Breast epithelium (tissue), 4 donors: Measurements from ENCODE around the gene ORM2. TPM values are rescaled to one million over a fixed set of nuclear protein-coding genes. Genes with fewer than 3 reads are reported as not detected.
A peak's percentile ranks its signal among the peaks of the same experiment; 100 is the strongest.

Source experiments
- DNase-seq, 2 donors: peaks; one replicate each; pipeline ENCODE4 v3.0.0-alpha.2; 2019; ENCODE audit warnings: low spot score in 2 of 2
- H3K27ac ChIP-seq, 2 donors: fragments of 200-600 bp; sonication (generic) in 1 of 2; one replicate each; pipeline ENCODE4 v1.5.1; 2016 to 2019; ENCODE audit warnings: mild to moderate bottlenecking in 1 of 2
- H3K27me3 ChIP-seq, 2 donors: fragments of 200-600 bp; sonication (generic) in 1 of 2; one replicate each; pipeline versions ENCODE4 v1.5.1 to v1.6.0; 2017 to 2019; ENCODE audit warnings: control low read depth in 1 of 2, mild to moderate bottlenecking in 1 of 2
- H3K36me3 ChIP-seq: fragments of 200-600 bp; one replicate; pipeline ENCODE4 v1.5.1; 2019
- H3K4me1 ChIP-seq, 2 donors: fragments of 200-600 bp; sonication (generic); one replicate each; pipeline ENCODE4 v1.5.1; 2016 to 2019; ENCODE audit warnings: control low read depth in 1 of 2
- H3K4me3 ChIP-seq, 3 donors: fragments of 200-600 bp; sonication (generic); 1 replicate in 2 of 3; 2 replicates in 1 of 3; pipeline ENCODE4 v1.5.1; 2016 to 2019; ENCODE audit warnings: mild to moderate bottlenecking in 3 of 3, moderate library complexity in 2 of 3
- H3K9me3 ChIP-seq, 2 donors: fragments of 200-600 bp; sonication (generic) in 1 of 2; one replicate each; pipeline ENCODE4 v1.5.1; 2016 to 2019; ENCODE audit warnings: control low read depth in 1 of 2
- POLR2A ChIP-seq: fragments of 450-650 bp; IDR thresholded peaks from one replicate; pipeline ENCODE4 v1.6.1; 2016; ENCODE audit warnings: antibody characterized with exemption, mild to moderate bottlenecking, moderate library complexity
- POLR2AphosphoS5 ChIP-seq, 3 donors: sonication (generic); formaldehyde crosslinking; IDR thresholded peaks; one replicate each; pipeline ENCODE4 v1.6.1; 2017; ENCODE audit warnings: antibody characterized with exemption in 3 of 3
- intact Hi-C: fragments of 100-400 bp; cut with DNase I; formaldehyde crosslinking; loops from one replicate; pipeline ENCODE4 v1.15.1; 2023; ENCODE audit warnings: low total_unique reads
- total RNA-seq, 3 donors: library from RNA; depleted of rRNA; stranded (reverse); fragments of >200 nt; gene quantifications; one replicate each; pipeline ENCODE4 v1.1.0, GENCODE V29; 2016
- TF ChIP-seq, protein P1 (sequence below), 3 donors: fragments of 450-650 bp; IDR thresholded peaks; one replicate each; pipeline ENCODE4 v1.5.1; 2016 to 2017; ENCODE audit warnings: antibody characterized with exemption in 3 of 3, mild to moderate bottlenecking in 3 of 3, moderate library complexity in 3 of 3

Gene ORM2
- total RNA-seq, 3 donors from 2014 or later = 1.6 to 2.9 TPM; not detected in 1

DNA sequence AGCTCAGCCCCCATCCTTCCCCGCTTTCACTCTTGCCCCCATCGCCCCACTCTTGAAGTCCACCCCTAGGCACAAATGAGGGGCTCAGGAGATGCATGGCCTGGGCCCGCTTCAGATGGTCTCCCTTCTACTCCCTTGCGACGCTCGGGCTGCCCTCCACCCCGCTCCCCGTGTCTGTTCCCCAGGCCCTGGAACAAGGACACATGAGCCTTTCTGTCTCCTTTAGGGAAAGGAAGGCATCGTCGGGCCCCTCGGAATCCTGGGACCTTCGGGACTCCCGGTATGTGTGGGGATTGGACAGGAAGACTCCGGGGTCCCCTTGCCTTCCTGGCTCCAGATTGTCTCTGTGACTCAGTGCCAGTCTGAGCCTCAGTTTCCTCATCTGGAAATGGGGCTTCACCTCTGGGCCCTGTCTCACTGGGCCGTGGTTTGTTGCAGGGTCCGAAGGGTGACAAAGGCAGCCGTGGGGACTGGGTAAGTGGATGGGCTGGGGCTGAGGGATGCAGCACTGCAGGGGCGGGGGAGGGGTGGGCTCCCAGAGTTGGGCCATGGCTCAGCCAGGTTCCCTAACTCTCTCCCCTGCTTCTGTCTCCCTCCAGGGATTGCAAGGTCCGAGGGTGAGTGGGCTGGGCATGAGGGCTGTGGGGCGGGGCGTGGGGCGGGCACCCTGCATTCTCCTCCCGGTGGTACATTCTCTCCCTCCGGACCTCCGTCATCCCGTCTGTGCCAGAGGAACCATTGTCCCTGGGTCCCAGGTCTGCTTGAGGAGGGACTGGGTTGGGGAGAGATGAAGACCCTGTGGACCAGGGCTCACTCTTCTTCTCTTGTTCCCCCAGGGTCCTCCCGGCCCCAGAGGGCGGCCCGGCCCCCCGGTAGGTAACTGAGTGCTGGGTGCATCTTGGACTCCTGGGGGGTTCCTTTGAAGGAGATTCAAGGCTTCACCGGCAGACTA lies 28.5 kb upstream of the ORM2 start:
- Histone ChIP-seq H3K4me3 (no peak overlapping the region), H3K9me3 (no peaks in the 10 kb centered on the region), H3K27me3 (no peaks in the 10 kb centered on the region), H3K4me1 (no peaks in the 10 kb centered on the region), H3K27ac (no peak overlapping the region), H3K36me3 (no peaks in the 10 kb centered on the region)
- peak in 1 of 2 donors; percentile 35 for DNase-seq
- intact Hi-C loops = no loop called here
- TF ChIP-seq POLR2AphosphoS5 (IDR thresholded peaks at IDR 0.05) (no peak), POLR2A (no peak)
- TF ChIP-seq, protein P1, sequence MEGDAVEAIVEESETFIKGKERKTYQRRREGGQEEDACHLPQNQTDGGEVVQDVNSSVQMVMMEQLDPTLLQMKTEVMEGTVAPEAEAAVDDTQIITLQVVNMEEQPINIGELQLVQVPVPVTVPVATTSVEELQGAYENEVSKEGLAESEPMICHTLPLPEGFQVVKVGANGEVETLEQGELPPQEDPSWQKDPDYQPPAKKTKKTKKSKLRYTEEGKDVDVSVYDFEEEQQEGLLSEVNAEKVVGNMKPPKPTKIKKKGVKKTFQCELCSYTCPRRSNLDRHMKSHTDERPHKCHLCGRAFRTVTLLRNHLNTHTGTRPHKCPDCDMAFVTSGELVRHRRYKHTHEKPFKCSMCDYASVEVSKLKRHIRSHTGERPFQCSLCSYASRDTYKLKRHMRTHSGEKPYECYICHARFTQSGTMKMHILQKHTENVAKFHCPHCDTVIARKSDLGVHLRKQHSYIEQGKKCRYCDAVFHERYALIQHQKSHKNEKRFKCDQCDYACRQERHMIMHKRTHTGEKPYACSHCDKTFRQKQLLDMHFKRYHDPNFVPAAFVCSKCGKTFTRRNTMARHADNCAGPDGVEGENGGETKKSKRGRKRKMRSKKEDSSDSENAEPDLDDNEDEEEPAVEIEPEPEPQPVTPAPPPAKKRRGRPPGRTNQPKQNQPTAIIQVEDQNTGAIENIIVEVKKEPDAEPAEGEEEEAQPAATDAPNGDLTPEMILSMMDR (IDR thresholded peaks at IDR 0.05) = no peak

DNA sequence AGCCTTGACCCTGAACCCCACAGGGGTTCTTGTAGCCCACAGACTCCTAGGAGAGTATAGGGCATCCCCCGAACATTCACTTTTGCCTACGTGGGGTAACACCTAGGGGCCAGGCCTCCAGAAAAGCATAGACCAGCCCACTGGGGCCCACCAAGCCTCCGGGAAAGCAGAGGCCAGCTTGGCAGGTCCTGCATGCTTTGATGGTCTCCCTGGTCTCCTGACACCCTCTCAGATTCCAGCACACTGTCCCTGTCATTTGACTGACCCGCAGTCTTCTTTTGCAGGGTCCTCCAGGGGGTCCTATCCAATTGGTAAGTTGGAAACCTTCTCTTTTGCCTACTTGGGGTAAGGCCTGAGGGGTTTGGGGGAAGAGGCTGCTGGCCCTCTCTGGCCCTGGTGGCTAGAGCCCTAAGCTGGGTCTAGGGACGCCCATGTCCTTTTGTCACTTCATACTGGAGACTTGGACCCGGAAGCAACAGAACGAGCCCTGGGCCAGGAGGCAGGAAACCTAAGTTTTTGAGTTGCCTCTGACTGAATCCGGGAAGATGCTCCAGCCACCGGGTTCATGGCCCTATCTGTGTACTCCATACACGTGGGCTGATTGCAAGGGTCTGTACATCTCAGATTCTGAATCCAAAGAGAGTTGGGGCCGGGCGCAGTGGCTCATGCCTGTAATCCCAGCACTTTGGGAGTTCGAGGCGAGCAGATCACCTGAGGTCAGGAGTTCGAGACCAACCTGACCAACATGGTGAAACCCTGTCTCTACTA lies 27.7 kb upstream of the ORM2 start:
- no peak for TF ChIP-seq POLR2A
- no peak for TF ChIP-seq POLR2AphosphoS5 (IDR thresholded peaks at IDR 0.05)
- TF ChIP-seq, protein P1 (IDR thresholded peaks at IDR 0.05) = no peak
- Histone ChIP-seq H3K36me3 (no peaks in the 10 kb centered on the region), H3K4me1 (no peaks in the 10 kb centered on the region), H3K9me3 (no peaks in the 10 kb centered on the region), H3K27ac (no peak overlapping the region), H3K27me3 (no peaks in the 10 kb centered on the region), H3K4me3 (no peak overlapping the region)
- peak in 1 of 2 donors; percentile 48 for DNase-seq
- intact Hi-C loops = no loop called here

DNA sequence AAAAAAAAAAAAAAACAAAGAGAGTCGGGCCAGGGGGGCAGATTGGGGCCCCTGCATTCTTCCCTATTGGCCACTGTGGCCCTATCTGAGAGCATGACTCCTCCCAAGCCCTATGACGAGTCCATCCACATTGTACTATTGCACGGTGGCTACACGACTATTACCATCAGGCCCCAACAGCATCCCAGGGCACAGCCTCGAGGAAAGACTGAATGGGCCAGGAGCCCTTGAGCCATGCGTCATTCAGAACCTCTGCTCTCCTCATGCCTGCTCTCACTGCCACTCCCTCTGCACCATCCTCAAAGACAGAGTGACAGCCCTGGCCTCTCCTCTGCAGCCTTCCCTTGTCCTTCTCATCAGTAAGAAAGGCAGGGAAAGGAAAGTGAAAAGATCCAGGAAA lies 26.9 kb upstream of the ORM2 start:
- intact Hi-C loops = no loop called here
- no peaks in the 10 kb centered on the region for H3K9me3 ChIP-seq
- H3K4me3 ChIP-seq = no peak overlapping the region
- DNase-seq = no peak
- H3K27me3 ChIP-seq = no peaks in the 10 kb centered on the region
- no peak for TF ChIP-seq POLR2A
- no peak for TF ChIP-seq POLR2AphosphoS5 (IDR thresholded peaks at IDR 0.05)
- TF ChIP-seq, protein P1 (IDR thresholded peaks at IDR 0.05) = no peak
- H3K36me3 ChIP-seq = no peaks in the 10 kb centered on the region
- H3K4me1 ChIP-seq = no peaks in the 10 kb centered on the region
- no peak overlapping the region for H3K27ac ChIP-seq

DNA sequence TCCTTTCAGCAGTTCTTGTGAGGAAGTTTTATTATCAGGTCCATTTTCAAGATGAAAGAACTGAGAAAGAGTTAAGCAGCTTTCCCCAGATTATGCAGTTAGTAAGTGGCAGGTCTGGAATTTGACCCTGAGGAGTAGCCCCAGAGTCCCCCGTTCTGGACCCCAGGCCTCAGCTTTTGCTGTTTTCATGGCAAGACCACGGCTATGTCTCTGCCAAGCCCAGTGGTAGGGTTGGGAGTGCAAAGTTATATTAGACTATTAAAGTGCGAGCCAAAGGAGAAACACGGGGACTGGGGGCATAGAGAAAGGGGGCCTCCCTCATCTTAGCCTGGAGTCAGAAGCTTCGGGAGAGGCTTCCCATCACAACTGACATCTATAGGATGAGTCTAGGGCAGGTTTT lies 26.1 kb upstream of the ORM2 start:
- Histone ChIP-seq H3K27me3 (no peaks in the 10 kb centered on the region), H3K36me3 (no peaks in the 10 kb centered on the region), H3K4me1 (no peaks in the 10 kb centered on the region), H3K27ac (no peak overlapping the region), H3K9me3 (no peaks in the 10 kb centered on the region), H3K4me3 (no peak overlapping the region)
- TF ChIP-seq POLR2A (no peak), POLR2AphosphoS5 (IDR thresholded peaks at IDR 0.05) (no peak)
- TF ChIP-seq, protein P1 (IDR thresholded peaks at IDR 0.05) = no peak
- intact Hi-C loops = no loop called here
- DNase-seq = no peak

DNA sequence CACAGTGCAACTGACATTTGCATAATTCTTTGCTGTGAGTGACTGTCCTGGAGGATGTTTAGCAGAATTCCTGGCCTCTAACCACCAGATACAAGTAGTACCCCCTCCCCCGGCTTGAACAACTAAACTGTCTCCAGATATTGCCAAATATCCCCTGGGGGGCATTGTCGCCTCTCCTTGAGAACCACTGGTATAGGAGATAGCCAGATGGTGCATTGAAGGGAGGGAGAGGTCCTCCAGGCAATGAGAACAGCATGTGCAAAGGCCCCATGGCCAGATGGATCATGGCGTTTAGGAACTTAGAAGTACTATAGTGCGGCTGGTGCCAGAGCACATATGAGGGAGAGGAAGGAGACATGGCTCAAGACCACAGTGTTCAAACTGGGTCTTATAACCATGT lies 25.7 kb upstream of the ORM2 start:
- Histone ChIP-seq H3K4me3 (no peak overlapping the region), H3K27me3 (no peaks in the 10 kb centered on the region), H3K27ac (no peak overlapping the region), H3K4me1 (no peaks in the 10 kb centered on the region), H3K36me3 (no peaks in the 10 kb centered on the region), H3K9me3 (no peaks in the 10 kb centered on the region)
- TF ChIP-seq, protein P1 (IDR thresholded peaks at IDR 0.05) = no peak
- no peak for TF ChIP-seq POLR2AphosphoS5 (IDR thresholded peaks at IDR 0.05)
- no peak for TF ChIP-seq POLR2A
- DNase-seq = peak in 1 of 2 donors; percentile 27
- intact Hi-C loops = no loop called here
